MG63 (cell line): ENCODE measurements around the gene PRSS50. TPM values are rescaled to one million over a fixed set of nuclear protein-coding genes. Genes with fewer than 3 reads are reported as not detected.
"Not testable (repeated sequence)": the region's sequence is repeated elsewhere in the genome, so short reads cannot be mapped to it uniquely, and the experiment has no call there.

ENCODE experiments used
- DNase-seq: peaks from one replicate; pipeline ENCODE4 v3.0.0-alpha.2; 2020
- H3K27me3 ChIP-seq: fragments of 250-450 bp; sonication (Bioruptor Pico); 2 replicates; pipeline ENCODE4 v1.5.1; 2020; ENCODE audit warnings: mild to moderate bottlenecking, moderate library complexity
- H3K36me3 ChIP-seq: fragments of 250-450 bp; sonication (Bioruptor Pico); 2 replicates; pipeline ENCODE4 v1.5.1; 2020; ENCODE audit warnings: mild to moderate bottlenecking, moderate library complexity
- H3K4me3 ChIP-seq: fragments of 250-450 bp; sonication (Bioruptor Pico); 2 replicates; pipeline ENCODE4 v1.5.1; 2020; ENCODE audit warnings: mild to moderate bottlenecking, moderate library complexity
- H3K9me3 ChIP-seq: fragments of 250-450 bp; sonication (Bioruptor Pico); 2 replicates; pipeline ENCODE4 v1.5.1; 2020; ENCODE audit warnings: mild to moderate bottlenecking, moderate library complexity
- total RNA-seq: library from RNA; depleted of rRNA; stranded (reverse); fragments of >200 nt; shearing (Covaris generic); gene quantifications from 2 replicates; pipeline ENCODE4 v1.2.3, GENCODE V29; 2014; ENCODE audit warnings: low replicate concordance; rRNA removed

PRSS50 gene, protein sequence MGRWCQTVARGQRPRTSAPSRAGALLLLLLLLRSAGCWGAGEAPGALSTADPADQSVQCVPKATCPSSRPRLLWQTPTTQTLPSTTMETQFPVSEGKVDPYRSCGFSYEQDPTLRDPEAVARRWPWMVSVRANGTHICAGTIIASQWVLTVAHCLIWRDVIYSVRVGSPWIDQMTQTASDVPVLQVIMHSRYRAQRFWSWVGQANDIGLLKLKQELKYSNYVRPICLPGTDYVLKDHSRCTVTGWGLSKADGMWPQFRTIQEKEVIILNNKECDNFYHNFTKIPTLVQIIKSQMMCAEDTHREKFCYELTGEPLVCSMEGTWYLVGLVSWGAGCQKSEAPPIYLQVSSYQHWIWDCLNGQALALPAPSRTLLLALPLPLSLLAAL
- not detected in 2 replicates for total RNA-seq

DNA sequence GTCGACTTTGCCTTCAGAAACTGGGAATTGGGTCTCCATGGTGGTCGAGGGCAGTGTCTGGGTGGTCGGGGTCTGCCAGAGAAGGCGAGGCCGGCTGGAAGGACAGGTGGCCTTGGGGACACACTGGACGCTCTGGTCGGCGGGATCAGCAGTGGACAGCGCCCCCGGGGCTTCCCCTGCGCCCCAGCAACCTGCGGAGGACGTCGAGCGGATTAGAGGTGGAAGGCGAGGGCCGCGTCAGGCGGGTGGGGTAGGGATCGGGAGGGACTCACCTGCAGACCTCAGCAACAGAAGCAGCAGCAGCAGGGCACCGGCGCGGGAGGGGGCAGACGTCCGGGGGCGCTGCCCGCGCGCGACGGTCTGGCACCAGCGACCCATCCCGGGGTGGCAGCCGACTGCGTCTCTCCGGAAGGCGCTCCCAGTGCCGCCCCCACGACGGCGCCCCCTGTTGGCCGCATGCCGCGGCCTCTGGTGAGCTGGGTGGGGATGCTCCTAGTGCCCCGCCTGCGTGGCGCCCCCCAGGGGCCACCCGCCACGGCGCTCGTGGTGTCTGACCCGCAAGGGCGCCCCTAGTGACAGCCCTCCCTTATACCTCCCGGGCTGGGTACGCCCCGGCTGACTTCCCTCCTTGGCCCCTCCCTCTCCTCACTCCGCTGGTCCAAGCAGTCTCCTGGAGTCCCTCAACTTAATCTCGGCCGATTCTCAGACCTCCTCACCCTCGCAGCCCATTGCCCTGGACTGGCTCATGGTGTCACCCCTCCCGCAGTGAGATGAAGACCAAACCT lies at the start of gene PRSS50:
TSS of gene PRSS50 (minus strand) at position 423 of the 785 bp plus-strand sequence. CDS start at position 378, 45 bp downstream.
- H3K36me3 ChIP-seq, result no peaks in the 10 kb centered on the region
- H3K9me3 ChIP-seq, result no peaks in the 10 kb centered on the region
- H3K4me3 ChIP-seq, result no peak within 1 kb of the TSS
- no peaks in the 10 kb centered on the region for H3K27me3 ChIP-seq
- DNase-seq, result no peak

DNA sequence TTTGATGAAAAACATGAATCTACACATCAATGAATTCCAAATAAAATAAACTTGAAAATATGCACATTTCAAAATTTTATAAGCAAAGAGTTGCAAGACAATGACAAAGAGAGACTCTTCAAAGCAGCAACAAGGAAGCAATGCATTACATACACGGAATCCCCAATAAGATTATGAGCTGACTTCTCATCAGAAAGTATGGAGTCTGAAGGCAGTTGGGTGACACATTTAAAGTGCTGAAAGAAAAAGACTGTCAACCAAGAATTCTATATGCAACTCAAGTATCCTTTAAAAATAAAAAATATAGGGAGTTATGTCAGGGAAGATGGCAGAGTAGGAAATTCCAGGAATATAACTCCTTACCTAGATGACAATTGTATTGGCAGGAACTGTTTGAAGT lies 46.5 kb upstream of the PRSS50 start:
- DNase-seq, result no peak
- Histone ChIP-seq H3K9me3 (no peaks in the 10 kb centered on the region), H3K27me3 (no peaks in the 10 kb centered on the region), H3K36me3 (no peaks in the 10 kb centered on the region), H3K4me3 (no peak overlapping the region)

DNA sequence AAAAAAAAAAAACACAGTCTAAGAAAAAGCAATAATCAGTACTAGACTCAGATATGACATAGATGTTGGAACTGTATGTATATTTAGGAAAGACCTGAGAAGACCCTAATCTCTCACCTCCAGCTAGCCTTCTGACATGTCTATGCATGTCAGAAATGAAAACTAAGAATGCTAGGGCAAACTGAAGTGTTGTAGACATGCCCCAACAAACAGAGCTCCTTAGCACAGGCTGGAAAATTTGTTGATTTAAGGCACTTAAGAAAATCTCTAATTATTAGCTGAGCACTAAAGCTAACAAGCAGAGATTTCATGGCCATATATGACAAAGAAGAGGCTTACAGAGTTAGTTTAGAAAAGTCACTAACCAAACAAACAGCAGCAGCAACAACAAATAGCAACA lies 45.5 kb upstream of the PRSS50 start:
- no peak overlapping the region for H3K4me3 ChIP-seq
- no peaks in the 10 kb centered on the region for H3K9me3 ChIP-seq
- no peak for DNase-seq
- no peaks in the 10 kb centered on the region for H3K36me3 ChIP-seq
- H3K27me3 ChIP-seq, result no peaks in the 10 kb centered on the region

DNA sequence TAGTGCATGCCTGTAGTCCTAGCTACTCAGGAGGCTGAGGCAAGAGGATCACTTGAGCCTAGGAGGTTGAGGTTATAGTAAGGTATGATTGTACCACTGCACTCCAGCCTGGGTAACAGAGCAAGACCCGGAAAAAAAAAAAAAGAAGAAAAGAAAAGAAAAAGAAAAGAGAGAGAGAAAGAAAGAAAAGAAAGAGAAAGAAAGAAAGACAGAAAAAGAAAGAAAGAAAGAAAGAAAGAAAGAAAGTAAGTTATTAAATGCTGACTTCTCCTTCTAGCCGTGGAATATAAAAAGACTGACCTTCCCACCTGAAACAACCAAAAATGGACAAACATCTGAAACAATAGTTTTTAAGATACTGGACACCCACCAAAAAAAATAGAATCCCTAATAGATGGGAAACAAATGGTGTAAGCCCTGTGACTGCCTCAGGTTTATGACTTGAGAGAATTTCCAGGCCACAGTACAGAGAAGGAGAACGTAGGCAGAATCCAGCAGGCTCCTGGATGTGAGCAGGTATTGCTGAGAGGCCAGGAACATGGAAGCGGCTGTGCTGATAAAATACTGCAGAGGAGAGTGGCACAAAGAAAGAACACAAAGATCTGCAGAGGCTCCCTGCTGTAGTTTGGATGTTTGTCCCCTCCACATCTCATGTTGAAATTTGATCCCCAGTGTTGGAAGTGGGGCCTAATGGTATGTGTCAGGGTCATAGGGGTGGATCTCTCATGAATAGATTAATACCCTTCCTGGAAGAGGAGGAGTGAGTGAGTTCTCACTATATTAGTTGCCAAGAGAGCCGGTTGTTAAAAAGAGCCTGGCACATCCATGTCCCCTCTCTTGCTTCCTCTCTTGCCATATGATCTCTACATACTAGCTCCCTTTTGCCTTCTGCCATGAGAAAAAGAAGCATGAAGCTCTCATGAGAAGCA lies 41.8 kb upstream of the PRSS50 start:
- Histone ChIP-seq H3K27me3 (no peaks in the 10 kb centered on the region), H3K9me3 (no peaks in the 10 kb centered on the region), H3K36me3 (no peaks in the 10 kb centered on the region), H3K4me3 (no peak overlapping the region)
- no peak for DNase-seq

DNA sequence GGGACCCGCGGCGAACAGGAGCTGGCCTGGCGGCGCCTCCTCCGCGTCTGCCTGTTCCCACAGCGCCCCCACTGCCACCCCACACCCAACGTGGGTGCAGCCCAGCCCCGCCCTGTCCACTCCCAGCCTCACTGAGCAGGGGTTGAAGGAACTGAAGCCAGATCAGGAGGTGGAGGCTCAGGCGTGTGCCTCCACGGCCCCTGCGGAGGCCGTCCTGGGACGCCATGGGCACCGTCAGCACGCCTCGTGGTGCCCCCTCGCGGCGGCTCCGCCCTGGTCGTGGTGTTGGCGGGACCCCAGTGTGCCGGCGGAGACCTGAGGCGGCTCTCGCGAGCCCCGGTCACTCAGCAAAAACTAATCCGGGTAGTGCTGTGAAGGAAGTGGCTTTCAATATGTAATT lies 39.0 kb upstream of the PRSS50 start:
- H3K36me3 ChIP-seq, result no peaks in the 10 kb centered on the region
- no peak overlapping the region for H3K4me3 ChIP-seq
- no peak for DNase-seq
- H3K9me3 ChIP-seq, result no peaks in the 10 kb centered on the region
- H3K27me3 ChIP-seq, result no peaks in the 10 kb centered on the region

DNA sequence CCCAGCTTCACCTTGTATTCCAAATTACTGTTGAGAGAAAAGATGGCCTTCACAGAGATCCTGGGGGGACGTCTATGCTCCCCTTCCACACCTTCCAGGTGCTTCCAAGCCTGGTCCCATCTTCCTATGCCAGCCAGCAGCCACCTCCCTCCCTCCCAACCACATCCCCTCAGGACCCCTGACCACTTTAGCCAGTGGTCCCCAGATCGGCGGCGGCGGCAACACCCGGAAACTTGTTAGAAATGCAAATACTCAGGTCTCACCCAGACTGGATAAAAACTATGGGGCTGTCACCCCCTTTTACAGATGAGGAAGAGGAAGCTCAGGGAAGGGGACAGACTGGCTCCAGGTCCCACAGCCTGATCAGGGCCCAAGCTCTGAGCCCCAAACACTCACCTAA lies 38.0 kb upstream of the PRSS50 start:
- no peak for DNase-seq
- H3K27me3 ChIP-seq, result no peaks in the 10 kb centered on the region
- no peaks in the 10 kb centered on the region for H3K9me3 ChIP-seq
- H3K4me3 ChIP-seq, result no peak overlapping the region
- H3K36me3 ChIP-seq, result no peaks in the 10 kb centered on the region

DNA sequence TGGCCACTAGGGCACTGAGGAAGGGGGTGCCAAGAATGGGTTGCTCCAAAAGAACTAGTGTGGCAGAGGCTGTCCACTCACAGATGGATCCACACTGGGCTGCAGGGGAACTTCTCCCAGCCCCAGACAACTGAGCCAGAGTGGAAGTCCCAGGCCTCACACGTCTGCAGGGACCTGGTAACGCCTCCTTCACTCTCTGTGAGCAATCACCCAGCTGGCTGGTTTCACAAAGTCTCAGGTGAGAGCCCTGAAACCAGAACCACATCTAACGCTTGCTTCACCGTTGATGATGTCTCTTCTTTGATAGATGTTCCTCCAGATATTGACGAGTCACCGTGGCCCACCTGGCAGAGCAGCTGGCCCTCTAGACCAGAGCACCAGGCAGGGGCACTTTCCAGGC lies 35.5 kb upstream of the PRSS50 start:
- DNase-seq, H3K4me3 ChIP-seq, H3K9me3 ChIP-seq, H3K36me3 ChIP-seq, H3K27me3 ChIP-seq: not testable (repeated sequence)

DNA sequence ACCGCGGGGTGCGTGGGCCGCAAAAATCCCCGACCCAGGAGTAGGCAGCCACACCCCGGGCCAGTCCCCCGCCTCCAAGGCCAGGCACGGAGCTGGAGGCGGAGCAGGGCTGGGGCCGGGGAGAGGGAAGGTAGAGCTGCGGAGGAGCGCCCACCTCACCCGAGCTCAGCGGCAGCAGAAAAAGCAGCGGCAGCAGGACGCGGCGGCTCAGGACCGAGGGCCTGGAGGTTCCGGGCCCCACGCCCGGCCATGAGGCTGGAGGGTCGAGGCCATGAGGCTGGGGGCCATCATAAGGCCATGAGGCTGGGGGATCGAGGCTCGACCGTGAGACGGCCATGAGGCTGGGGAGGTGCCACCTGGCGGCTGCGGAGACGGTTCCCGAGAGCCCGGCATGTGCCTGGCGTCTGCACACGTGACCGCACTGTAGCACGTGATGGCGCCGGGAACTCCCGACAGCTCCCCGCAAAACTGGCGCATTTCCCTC lies 32.9 kb upstream of the PRSS50 start:
- no peaks in the 10 kb centered on the region for H3K27me3 ChIP-seq
- no peak overlapping the region for H3K4me3 ChIP-seq
- DNase-seq, result no peak
- H3K36me3 ChIP-seq, result no peaks in the 10 kb centered on the region
- H3K9me3 ChIP-seq, result no peaks in the 10 kb centered on the region

DNA sequence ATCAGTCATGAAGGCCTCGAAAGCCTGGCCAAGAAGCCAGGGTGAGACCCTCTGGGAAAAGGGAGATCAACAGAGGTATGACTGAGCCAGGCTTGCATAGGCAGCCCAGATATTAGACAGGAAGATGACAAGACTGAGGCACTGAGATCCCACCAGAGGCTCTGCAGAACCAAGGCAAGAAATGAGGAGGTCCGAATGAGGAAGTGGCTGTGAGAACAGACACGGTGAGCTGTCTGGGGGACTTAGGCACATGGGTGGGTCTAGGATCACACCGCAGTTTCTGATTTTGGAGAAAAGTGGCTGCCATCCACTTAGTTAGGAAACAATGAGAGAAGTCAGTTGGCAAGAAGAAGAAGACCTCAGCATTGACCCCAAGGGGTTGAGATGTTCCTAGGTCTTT lies 31.5 kb upstream of the PRSS50 start:
- Histone ChIP-seq H3K9me3 (no peaks in the 10 kb centered on the region), H3K27me3 (no peaks in the 10 kb centered on the region), H3K4me3 (no peak overlapping the region), H3K36me3 (no peaks in the 10 kb centered on the region)
- no peak for DNase-seq

DNA sequence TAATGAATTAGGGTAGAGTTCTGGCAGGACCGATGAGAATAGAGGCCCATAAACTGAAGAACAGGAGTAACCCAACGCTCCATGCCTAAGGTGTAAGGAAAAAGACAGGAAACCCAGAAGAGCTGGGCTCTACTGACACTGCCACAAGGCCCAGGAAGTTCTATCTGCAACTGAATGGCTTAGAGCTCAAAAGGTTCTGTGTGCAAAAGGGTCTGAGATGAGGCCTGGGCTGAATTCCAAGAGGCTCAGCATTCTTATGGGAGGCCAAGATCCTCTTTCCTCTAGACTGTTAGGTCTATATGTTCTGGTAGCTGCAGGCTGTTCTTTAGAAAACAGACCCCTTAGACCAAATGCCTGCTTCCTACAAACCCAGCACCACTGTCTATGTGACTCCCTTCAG lies 30.5 kb upstream of the PRSS50 start:
- H3K9me3 ChIP-seq, result no peaks in the 10 kb centered on the region
- no peaks in the 10 kb centered on the region for H3K27me3 ChIP-seq
- H3K36me3 ChIP-seq, result no peaks in the 10 kb centered on the region
- DNase-seq, result no peak
- H3K4me3 ChIP-seq, result no peak overlapping the region

DNA sequence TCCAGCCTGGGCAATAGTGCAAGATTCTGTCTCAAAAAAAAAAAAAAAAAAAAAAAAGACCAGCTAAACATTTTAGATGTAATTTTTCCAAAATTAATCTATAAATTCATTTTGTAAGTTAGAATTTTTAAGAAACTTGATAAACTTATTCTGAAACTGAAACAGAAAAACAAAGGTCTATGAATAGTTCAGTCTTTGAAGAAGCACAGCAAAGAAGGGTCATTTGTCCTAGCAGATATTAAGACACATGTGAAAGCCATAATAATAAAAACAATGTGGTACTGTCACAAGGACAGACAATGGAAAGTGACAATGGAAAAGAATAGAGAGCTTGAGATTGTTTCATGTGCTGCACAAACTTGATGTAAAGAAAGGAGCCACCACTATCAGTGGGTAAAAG lies 29.0 kb upstream of the PRSS50 start:
- DNase-seq, result no peak
- Histone ChIP-seq H3K4me3 (no peak overlapping the region), H3K27me3 (no peaks in the 10 kb centered on the region), H3K9me3 (no peaks in the 10 kb centered on the region), H3K36me3 (no peaks in the 10 kb centered on the region)

DNA sequence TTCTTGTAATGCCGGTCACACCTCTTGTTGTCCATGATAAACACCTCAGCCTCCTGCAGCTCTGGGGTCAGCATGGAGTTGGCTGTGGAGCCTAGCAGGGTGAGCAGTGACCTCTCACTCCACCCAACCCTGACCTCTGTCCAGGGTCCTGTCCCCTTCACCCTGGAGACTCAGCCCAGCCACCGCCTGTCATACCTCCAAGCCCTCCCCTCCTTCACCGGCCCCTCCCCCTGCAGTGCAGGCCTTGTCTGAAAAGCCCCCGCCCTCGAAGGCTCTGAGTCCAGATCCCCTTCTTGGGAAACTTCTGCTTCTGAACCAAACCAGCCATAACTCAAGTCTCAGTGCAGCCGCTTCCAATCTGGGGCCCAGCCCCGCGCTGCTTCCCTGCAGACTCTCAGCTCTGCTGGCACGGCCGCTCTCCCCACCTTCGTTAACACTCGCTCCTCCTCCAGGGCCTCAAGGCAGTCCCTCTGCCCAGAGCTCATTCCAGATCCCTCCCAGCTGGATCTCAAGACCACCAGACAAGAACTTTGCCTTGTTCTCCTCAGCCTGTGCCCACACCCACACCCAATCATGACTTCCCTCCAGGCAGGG lies 25.4 kb upstream of the PRSS50 start:
- Histone ChIP-seq H3K27me3 (no peaks in the 10 kb centered on the region), H3K36me3 (no peaks in the 10 kb centered on the region), H3K4me3 (no peak overlapping the region), H3K9me3 (no peaks in the 10 kb centered on the region)
- no peak for DNase-seq

DNA sequence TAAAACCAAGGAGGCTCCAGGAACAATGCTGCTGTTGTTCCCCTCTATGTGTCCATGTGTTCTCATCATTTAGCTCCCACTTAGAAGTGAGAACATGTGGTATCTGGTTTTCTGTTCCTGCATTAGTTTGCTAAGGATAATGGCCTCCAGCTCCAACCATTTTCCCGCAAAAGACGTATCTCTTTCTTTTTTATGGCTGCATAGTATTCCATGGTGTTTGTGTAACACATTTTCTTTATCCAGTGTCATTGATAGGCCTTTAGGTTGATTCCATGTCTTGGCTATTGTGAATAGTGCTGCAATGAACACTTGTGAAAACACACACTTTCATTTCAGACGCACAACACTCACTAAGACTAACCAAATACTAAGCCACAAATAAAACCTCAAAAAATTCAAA lies 21.9 kb upstream of the PRSS50 start:
- not testable (repeated sequence) for H3K27me3 ChIP-seq, H3K9me3 ChIP-seq, H3K36me3 ChIP-seq, H3K4me3 ChIP-seq, DNase-seq

DNA sequence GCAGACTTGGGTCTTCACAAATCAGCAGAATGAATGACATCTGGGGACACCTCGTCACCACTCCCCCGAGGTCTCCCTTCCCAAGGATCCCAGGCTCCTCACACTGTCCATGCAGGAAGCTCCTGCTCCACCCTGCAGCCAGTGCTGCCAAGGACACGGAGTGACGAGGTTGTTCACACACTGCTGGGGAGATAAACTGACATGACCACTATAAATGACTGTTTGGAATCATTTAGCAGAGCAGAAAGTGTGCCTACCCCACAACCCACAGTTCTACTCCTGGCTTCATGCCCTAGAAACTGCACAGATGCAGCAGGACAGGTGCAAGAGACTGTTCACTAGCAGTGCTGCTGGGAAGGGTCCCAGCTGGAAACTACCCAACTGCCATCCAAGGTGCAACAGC lies 19.7 kb upstream of the PRSS50 start:
- H3K36me3 ChIP-seq, result no peaks in the 10 kb centered on the region
- no peaks in the 10 kb centered on the region for H3K9me3 ChIP-seq
- H3K4me3 ChIP-seq, result no peak overlapping the region
- no peaks in the 10 kb centered on the region for H3K27me3 ChIP-seq
- DNase-seq, result no peak

DNA sequence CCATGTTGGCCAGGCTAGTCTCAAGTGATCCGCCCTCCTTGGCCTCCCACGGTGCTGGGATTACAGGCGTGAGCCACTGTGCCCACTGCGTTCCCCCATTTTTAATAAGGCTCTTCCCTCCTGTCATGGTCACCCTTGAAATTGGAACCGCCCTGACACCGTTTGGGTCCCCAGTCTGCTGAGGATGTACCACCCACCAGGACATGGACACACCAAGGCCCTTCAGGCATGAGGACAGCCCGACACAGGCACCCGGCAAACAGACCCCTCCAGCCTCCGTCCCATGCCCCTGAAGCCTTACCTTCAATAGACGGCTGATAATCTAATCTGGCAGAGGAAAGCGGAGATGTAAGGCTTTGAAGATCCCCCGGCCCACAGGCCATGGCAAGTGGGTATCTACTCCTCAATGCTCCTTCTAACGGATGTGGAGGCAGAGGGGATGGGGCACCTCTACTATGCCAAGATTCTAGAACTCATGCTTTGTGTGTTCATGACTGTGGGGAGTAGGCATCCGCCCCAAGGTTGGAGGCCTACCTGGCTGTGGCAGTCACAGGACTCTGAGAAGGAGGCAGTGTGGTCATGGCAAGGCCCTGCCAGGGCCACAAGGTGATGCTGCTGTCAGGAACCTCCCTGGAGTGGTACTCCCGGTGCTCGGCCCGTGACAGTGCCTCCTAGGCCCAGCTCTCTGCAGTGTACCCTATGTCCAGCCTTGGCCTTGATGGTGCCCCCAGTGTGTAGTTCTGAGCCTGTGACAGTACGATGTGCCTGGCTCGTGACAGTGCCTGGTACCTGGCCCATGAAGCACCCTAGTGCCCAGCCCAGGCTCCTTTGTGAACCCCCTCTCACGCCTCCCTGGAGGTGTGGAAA lies 18.6 kb upstream of the PRSS50 start:
- no peaks in the 10 kb centered on the region for H3K9me3 ChIP-seq
- no peaks in the 10 kb centered on the region for H3K27me3 ChIP-seq
- H3K4me3 ChIP-seq, result no peak overlapping the region
- no peaks in the 10 kb centered on the region for H3K36me3 ChIP-seq
- no peak for DNase-seq

DNA sequence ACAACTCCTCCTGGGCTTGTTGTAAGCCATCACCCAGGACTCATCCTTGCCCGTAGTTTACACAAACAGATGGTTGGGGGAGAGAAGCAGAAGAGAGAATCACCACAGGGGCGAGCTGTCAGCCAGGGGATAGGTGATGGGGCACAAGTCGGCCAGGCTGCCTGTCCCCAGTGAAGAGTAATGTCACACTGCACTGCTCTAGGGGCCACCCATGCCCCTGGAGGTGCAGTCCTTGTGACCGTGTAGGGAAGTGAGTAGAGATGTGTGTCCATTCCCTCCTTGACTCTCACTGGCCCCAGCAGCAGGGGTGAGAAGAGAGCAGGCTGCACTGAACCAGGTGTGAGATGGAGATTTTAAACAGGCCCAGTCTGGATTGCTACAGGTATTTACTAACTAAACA lies 17.1 kb upstream of the PRSS50 start:
- H3K36me3 ChIP-seq, result no peaks in the 10 kb centered on the region
- H3K27me3 ChIP-seq, result no peaks in the 10 kb centered on the region
- DNase-seq, result no peak

More for the DNA sequence above, 17.1 kb upstream of the PRSS50 start:
- Histone ChIP-seq H3K4me3 (no peak overlapping the region), H3K9me3 (no peaks in the 10 kb centered on the region)
